ENCODE data around the gene SLC16A3.

Gene SLC16A3

DNA sequence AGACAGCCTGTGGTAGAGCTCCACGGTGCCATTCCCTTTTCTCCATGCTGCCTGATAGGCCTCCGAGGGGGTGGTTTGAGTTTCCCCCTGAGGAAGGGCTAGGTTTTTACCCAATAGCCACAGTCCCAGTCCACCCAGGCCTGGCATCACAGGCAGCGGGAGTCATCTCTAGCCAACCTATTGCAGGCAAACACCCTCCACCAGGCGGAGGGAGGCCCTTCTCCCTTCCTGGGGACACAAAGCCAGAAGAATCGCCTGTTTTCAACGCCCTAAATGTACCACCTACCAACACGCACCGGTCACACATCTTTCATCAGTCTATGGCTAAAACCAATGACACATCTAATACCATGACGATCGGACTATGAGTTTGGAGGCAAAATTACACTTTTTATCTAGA is 37.3 kb downstream of the SLC16A3 start:
- no peak for TF ChIP-seq JUND (IDR thresholded peaks at IDR 0.05; ENCODE audit: low read depth)
- no peak for DNase-seq (ENCODE audit: low read depth in 1 of 2, low spot score in 1 of 2)
- in situ Hi-C loops (cut with HindIII; ENCODE audit: low pct_unique_long_range_greater_than_20kb, low sequenced_read_pairs): no loop called here

DNA sequence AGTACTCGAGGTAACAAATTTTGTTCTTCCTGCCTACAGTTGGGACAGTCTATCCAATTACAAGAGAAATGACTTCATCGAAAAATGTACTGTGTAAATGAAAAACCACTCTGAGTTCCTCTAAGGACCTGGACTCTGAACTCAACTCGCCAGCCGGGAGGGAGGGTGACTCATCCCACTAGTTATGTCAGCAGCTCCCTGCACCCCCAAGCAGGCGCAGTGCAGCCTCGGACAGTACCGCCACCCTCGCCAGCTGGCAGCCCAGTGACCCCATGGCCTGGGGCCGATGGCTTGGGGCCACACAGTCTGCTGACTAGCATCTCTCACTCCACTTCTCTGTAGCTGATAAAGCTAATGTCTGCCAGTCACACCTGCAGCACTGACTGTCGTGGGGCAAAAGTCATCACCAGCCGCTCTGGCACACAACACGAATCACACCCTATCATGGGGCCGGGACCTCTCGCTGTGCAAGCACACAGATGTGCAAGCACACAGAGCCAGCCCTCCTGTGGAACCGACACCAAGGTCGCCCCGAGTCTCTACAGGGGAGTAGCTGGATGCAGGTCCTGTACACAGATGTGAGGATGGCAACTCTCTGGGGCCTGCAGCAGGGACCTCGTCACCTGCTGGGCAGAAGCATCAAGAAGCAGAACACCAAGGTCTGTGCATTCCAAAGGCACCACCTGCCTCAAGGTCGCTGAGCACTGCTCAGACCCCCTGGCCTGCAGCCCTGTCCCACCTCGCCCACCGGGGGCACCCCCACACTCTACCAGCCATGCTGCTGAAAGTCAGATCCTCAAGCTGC is 38.9 kb downstream of the SLC16A3 start:
- DNase-seq (ENCODE audit: low read depth in 1 of 2, low spot score in 1 of 2): peak in 1 of 2 experiments; percentile 78
- no peak for TF ChIP-seq JUND (IDR thresholded peaks at IDR 0.05; ENCODE audit: low read depth)
- in situ Hi-C loops (cut with HindIII; ENCODE audit: low pct_unique_long_range_greater_than_20kb, low sequenced_read_pairs): no loop called here

DNA sequence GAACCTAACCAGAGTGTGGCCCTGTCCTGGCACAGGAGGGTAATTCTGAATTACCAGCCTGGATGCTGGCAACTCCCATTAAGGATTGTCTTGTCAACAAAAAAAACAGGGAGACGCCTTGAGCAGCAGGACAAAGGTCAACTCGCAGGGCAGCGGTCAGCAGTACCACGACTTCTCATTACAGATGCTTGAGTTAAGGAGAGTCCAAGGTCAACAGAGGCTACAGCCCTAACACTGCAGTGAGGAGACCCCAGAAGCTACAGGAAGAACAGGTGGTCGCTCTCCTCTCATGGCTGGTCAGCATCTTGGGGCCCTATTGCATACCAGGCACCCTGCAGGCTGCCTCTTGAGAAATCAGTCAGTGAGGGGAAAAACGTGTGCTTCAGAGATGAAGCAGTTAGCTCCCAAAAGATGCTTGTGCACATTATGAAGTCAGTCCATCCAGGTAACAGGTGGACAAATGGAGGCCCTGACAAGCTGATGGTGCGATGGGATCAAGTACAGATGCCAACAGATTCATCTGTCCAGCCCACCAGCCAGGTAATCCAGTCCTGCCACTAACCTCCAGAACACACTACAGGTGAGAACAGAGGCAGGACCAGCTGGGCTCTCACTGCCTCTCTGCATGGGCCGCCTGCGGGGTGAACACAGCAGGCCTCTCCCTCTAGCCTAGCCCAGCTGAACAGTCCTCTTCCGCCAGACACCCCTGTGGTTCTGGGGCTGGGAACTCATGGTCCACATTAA is 40.5 kb downstream of the SLC16A3 start:
- no peak for TF ChIP-seq JUND (IDR thresholded peaks at IDR 0.05; ENCODE audit: low read depth)
- no peak for DNase-seq (ENCODE audit: low read depth in 1 of 2, low spot score in 1 of 2)
- in situ Hi-C loops (cut with HindIII; ENCODE audit: low pct_unique_long_range_greater_than_20kb, low sequenced_read_pairs): no loop called here

DNA sequence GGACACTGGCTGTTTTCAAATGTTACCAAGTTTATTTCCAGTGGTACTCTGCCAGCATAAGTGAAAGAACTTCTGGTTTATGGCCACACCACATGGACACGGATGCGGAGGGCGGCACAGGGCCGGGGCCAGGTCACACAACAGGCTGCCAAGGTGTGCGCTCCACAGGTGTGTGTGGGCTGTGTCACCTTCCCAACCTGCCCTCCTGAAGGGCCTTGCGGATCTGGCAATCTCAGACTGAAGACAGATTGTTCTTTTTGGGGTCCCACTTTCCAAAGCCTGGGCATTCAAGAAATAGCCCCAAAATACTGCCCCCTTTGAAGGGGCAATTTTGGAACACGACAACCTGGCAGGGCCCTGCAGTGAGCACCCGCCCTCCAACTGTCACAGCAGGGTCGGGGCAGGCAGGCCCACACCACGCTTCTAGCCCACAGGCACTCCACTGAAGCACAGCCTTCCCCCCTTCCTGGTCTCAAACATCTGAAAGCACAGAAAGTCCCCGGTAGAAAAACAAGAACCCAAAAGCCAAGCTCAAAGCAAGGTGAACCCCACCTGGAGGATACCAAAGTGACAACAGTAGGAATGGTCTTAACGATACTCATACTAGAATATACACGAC is 41.1 kb downstream of the SLC16A3 start:
- in situ Hi-C loops (cut with HindIII; ENCODE audit: low pct_unique_long_range_greater_than_20kb, low sequenced_read_pairs): no loop called here
- DNase-seq (ENCODE audit: low read depth in 1 of 2, low spot score in 1 of 2): no peak
- no peak for TF ChIP-seq JUND (IDR thresholded peaks at IDR 0.05; ENCODE audit: low read depth)

DNA sequence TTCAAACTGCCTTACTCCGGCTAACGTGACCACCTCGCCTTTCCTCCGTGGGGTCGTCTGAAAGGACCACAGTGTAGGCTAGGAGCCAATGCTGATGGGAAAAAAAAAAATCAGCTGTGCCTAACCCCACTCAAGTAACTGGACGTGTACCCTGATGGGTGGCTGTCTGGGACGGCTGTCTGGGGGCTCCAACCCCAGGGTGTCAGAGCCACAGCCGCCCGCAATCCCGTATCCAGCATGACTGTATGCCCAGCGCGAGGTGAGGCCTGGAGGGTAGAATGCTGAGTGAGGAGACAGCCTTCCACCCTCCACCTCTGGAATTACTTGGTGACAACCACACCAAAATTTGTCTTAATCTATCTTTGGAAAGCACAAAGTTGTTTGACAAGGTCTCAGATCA is 41.8 kb downstream of the SLC16A3 start:
- in situ Hi-C loops (cut with HindIII; ENCODE audit: low pct_unique_long_range_greater_than_20kb, low sequenced_read_pairs): no loop called here
- TF ChIP-seq JUND (IDR thresholded peaks at IDR 0.05; ENCODE audit: low read depth): no peak
- no peak for DNase-seq (ENCODE audit: low read depth in 1 of 2, low spot score in 1 of 2)

DNA sequence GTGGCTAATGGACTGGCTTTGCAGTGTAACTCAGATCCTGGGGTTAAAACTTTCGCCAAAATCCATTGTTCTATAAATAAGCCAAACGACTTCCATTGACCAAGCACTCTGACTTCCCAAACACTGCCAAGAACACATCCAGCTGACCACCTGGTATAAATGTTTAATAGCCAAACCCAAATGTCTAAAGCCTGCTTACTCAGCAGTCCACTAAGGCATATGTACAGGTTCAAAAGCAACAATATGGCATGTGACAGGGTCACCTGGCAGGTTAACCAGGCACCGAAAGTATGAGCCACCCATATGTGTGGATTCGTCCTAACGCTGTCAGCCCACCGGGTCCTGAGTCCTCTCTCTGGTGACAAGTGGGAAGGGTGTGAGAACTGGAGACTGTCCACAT is 42.6 kb downstream of the SLC16A3 start:
- in situ Hi-C loops (cut with HindIII; ENCODE audit: low pct_unique_long_range_greater_than_20kb, low sequenced_read_pairs): no loop called here
- no peak for TF ChIP-seq JUND (IDR thresholded peaks at IDR 0.05; ENCODE audit: low read depth)
- DNase-seq (ENCODE audit: low read depth in 1 of 2, low spot score in 1 of 2): no peak

DNA sequence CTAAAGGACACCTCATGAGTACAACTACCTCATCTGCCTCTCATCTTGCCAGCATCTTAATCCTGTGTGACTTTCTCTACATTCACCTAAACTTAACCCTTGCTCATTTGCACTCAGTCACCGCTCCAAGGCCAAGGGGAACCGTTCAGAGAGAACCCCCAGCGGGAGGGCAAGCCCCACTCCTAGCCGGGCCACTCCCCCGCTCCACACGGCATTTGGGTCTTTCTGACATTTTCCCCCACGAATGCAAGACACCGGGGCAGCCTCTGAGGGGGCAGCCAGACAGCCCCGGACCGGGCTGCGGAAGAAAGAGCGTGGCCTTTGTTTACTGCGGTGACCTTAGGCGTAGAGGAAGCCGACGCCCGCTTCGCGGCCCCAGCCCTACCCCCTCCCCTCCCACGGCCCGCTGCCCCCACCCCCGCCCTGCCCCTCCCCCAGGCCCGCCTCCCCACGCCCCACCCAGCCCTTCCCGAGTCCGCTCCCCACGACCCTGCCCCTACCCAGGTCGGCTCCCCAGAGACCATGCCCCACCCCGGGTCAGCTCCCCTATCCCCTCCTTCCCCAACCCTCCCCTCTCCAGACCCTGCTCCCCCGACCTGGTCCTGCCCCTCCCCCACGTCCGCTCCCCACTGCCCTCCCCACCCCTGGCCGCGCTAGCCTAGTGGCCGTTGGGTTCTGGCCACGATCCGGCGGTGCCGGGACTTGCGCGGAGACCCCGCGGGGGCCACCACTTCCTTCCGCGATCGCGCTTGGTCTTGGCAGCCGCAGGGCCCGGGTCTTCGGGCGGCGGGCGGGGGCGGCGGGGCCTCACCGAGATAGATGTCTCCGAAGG is 43.9 kb downstream of the SLC16A3 start:
- DNase-seq (ENCODE audit: low read depth in 1 of 2, low spot score in 1 of 2): peak in 1 of 2 experiments; percentile 35
- TF ChIP-seq JUND (IDR thresholded peaks at IDR 0.05; ENCODE audit: low read depth): no peak
- in situ Hi-C loops (cut with HindIII; ENCODE audit: low pct_unique_long_range_greater_than_20kb, low sequenced_read_pairs): no loop called here

DNA sequence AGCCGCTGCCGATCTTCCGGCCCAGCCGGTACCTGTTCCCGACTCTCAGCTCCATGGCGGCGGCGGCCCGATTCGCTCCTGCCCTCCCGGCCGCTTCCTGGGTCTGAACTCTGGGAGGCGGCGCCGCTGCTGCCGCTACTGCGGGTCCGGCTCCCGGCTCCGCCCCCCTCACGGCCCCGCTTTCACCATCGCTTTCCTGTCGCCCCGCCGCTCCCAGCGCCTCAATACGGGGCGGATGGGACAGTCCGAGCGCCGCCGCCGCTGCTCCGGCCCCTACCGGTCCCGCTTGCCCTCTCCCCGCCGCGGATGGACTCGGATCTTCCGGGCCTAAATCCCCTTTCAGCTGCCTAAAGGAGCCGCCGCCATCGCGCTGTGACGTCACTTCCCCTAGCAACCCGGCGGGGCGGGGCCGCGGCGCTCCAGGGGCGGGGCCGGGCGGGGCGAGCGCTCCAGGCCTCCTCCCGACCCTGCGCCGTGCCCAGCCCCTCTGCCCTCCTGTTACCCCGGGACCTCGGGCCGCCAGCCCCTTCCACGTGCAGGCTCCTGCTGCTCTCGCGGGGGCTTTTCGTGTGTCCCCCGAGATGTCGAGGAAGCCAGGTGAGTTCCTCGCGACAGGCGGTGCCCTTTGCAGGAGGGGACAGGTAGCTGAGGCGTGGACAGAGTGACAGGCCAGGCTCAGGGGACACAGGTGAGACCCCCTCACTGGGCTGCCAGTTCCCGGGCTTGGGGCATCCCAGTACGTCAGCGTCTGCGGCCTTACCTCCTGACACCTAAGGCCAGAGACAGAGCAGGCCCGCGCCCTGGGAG is 44.7 kb downstream of the SLC16A3 start, which contains the start of gene CSNK1D:
CSNK1D (minus strand) TSS at position 374 of the 807 bp plus-strand sequence; CDS start at position 55, 319 bp downstream.
- DNase-seq (ENCODE audit: low read depth in 1 of 2, low spot score in 1 of 2): peak; percentile 92 to 95
- no peak for TF ChIP-seq JUND (IDR thresholded peaks at IDR 0.05; ENCODE audit: low read depth)
- in situ Hi-C loops (cut with HindIII; ENCODE audit: low pct_unique_long_range_greater_than_20kb, low sequenced_read_pairs): no loop called here

DNA sequence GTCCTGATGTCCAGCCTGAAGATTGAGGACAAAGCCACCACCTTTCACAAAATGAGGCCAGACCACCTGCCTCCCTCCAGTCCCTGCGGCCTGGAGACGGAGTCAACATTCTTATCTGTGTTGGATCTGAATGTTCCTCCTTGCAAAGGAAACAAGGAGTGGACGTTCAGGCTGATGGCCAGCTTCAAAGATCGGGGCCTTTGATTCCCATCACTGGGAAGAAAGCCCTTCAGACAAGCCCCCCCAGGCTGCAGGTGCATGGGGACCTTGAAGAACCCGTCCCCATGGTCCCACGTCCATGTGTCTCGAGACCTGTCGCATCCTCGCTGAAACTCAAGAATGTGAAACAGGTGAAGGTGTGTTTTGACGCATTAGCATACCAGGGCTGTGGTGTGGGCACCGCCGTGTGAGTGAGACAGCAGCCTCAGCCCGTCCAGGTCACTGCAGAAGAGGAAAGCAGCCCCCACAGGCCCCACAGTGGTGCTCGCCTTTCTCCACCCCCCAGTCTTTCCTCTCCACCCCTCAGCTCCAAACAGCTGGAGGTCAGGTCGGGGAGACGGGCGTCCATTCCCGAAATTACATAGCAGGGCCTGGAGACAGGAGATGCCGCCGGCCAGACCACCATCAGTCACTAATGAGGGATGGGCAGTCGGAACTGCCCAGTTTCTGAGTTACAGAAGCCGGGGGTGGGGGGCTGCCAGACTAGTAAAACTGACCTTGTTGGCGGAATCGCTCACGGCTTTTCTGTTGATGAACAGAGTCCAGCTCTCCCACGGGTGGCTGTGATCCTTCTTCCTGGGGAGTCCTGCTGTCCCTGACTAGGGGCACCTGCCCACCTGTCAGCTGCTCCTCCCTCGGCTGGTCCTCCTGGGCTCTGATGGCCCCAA is 45.5 kb downstream of the SLC16A3 start:
- in situ Hi-C loops (cut with HindIII; ENCODE audit: low pct_unique_long_range_greater_than_20kb, low sequenced_read_pairs): no loop called here
- TF ChIP-seq JUND (IDR thresholded peaks at IDR 0.05; ENCODE audit: low read depth): no peak
- DNase-seq (ENCODE audit: low read depth in 1 of 2, low spot score in 1 of 2): no peak

DNA sequence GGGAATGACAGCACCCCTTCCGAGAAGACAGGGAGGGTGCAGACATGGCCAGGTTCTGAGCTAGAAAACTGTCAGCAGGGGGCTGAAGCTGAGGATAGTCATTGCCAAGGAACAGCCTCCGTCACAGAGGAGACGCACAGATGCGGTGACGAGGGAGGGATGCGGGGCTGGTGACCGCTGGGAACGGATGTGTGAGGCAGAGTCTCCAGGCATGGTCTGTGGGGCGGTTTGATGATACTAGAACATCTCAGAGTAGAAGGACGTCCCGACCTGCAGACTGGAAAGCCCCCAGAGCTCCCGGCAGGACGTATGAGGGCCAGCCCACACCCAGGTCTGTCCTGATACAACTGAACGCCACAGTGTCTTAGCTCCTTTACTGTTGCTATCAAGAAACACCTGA is 46.5 kb downstream of the SLC16A3 start:
- no peak for DNase-seq (ENCODE audit: low read depth in 1 of 2, low spot score in 1 of 2)
- no peak for TF ChIP-seq JUND (IDR thresholded peaks at IDR 0.05; ENCODE audit: low read depth)
- in situ Hi-C loops (cut with HindIII; ENCODE audit: low pct_unique_long_range_greater_than_20kb, low sequenced_read_pairs): no loop called here

DNA sequence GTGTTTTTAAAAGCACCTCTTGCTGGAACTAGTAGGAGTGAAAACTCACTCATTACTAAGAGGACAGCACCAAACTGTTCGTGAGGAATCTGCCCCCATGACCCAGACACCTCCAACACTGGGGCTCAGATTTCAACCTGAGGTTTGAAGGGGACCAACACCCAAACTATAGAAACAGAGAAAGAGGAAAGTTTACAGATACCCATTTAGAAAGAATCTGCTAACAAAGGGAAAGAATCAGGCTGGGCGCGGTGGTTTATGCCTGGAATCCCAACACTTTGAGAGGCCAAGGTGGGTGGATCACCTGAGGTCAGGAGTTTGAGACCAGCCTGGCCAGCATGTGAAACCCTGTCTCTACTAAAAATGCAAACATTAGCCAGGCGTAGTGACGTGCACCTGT is 48.1 kb downstream of the SLC16A3 start:
- DNase-seq (ENCODE audit: low read depth in 1 of 2, low spot score in 1 of 2): no peak
- TF ChIP-seq JUND (IDR thresholded peaks at IDR 0.05; ENCODE audit: low read depth): no peak
- in situ Hi-C loops (cut with HindIII; ENCODE audit: low pct_unique_long_range_greater_than_20kb, low sequenced_read_pairs): no loop called here
